LNCAP (cell line): ENCODE data around the gene KDM6A.

Experiments used
- CTCF ChIP-seq: fragments of 450-650 bp; IDR thresholded peaks from 2 replicates; pipeline ENCODE4 v1.5.1; 2017; ENCODE audit warnings: mild to moderate bottlenecking

The KDM6A gene

DNA sequence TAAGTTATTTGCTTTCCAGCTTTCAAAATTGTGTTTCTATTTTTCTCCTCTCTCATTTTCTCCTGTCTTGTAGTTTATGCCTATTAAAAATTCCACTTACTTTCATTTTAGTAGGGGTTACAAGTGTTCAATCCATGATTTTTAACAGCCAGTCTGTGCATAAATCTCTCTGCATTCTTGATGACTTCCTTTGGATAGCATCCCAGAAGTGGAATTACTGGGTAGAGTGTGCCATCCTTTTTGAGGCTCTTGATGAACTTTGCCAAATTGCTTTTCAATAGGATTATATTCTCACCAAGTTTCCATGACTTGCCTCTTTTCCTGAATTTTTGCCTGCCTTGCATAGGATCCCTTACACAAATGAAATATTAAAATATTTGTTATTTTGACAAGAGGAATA lies 269.2 kb downstream of the KDM6A start:
- TF ChIP-seq CTCF = no peak

- no peak for TF ChIP-seq CTCF
These were observed 270.5 kb downstream of the KDM6A start for GRCh38 chrX:45143455-45143854.

DNA sequence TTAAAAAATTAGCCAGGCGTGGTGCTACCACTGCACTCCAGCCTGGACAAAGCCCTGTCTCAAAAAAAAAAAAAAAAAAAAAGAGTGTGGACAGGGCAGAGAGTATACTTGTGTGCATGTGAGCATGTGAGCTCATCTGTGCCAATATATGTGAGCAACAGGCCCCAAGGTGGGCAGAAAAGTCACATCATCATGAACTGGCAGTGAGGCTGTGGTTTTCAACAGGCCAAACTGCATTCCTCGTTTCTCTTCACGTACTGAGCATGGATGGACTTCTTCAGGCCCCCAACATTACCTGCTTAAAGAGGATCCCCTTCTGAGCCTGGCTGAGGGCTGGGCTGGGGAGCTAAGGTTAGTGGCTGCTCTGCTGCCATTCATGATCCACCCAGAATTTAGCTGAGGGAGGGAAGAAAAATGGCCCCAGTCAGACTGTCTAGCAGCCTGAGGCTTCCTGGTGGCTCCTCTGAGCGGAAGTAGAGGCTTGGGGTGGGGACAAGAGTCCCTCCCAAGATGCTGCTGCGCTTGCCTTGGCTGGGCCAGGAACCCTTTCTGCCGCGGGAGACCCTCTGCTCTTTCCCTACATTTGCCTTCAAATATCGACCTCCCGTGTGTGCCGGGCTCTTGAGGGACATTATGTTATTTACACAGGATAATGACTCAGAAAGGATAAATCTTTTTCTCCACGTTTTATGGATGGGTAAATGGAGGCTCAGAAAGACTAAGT lies 272.7 kb downstream of the KDM6A start:
- TF ChIP-seq CTCF = no peak

DNA sequence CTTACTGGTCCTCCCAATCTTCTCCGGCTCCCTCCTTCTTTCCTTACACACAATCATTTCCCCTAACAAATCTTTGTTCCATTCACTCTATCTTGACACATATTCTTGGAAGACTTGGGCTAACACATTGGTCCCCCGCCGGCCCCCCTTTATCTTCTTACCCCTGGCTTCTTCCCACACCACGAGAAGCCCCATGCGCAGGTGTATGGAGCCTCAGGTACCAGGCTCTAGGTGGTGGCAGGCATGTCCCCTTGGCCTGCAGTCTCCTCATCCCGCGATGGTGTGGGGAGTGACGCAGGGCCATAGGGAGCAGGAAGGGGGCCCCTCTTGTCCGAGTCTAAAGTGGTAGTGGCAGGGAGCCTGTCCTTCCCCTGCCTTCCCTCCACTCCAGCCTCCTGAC lies 277.8 kb downstream of the KDM6A start:
- no peak for TF ChIP-seq CTCF

DNA sequence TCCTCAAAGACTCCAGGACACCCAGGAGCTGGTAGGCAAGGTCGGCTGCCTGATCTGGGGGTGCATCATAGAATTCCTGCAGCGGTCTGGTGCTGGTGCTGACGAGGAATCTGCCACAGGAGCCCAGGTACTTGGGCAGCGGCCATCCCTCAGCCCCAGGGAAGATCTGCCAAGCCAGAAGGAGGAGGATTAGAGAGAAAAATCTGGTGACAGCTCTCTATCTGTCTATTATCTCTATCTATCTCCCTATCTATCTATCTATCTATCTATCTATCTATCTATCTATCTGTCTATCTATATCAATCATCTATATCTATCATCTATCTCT lies 281.0 kb downstream of the KDM6A start:
- TF ChIP-seq CTCF = no peak

DNA sequence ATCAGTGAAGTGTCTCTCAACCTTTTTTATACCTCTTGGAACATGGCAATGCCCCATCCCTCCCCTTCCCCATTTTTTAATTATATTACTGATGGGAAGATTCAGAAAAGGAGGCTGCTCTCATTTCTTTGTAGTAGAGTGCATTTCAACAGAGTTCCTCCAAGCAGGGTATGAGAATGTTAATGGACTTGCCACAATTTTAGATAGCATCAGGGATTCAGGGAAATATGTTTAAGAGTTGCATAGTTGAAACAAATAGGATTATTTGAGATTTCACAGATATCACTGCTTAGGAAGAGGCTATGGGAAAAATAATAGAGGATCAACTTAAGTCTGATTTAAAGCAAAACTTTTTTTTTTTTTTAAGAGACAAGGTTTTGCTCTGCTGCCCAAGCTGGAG lies 281.5 kb downstream of the KDM6A start:
- TF ChIP-seq CTCF = no peak

DNA sequence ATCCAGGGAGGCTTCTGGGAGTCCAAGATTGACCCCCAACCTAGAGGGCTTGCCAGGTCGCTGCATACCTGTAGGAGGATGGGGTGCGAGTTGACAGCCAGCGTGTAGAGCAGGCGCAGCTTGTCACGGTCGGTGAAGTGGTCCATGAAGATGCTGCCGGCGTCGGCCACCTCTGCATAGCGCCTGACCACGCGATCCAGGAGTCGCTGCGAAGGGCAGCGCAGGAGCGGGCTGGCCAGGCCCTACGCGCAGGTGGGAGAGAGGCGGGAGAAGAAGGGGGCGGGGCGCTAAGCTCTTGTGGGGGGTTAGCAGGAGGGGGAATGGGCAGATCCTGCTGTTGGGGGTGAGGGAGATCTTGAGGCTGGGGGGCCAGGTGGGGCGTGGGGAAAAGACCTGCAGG lies 284.7 kb downstream of the KDM6A start:
- no peak for TF ChIP-seq CTCF
